IMR-90 (cell line): ENCODE measurements around the gene EMC1. TPM values are rescaled to one million over a fixed set of nuclear protein-coding genes. Genes with fewer than 3 reads are reported as not detected.

Experiments
- ATAC-seq: fragments of 200-7000 bp; cut with Tn5 transposase; 2 replicates; pipeline ENCODE4 v1.9.1; 2020; ENCODE audit warnings: low read depth, mild to moderate bottlenecking, moderate library complexity
- Bru-seq: library from RNA; stranded (reverse); fragments of 400-500 nt; gene quantifications from one replicate; lab custom pipeline; 2021; lab: Mats Ljungman, UMichigan
- BruChase-seq, 2 experiments: library from RNA; stranded (reverse); fragments of 400-500 nt; gene quantifications; one replicate each; lab custom pipeline; 2021; lab: Mats Ljungman, UMichigan
- BruUV-seq: library from RNA; stranded (reverse); fragments of 400-500 nt; replicated peaks from 2 replicates; lab custom pipeline; 2021; lab: Mats Ljungman, UMichigan
- CTCF ChIA-PET: fragments of 300-600 bp; formaldehyde crosslinking; extraction: SDS; loops from one replicate; lab custom pipeline; 2021; ENCODE audit warnings: antibody characterized with exemption; lab: Yijun Ruan, JAX
- POLR2A ChIA-PET: fragments of 300-600 bp; sonication (Branson Sonifier 250); formaldehyde crosslinking; loops from one replicate; lab custom pipeline; 2022; ENCODE audit warnings: antibody characterized with exemption; ENCODE audit not compliant: unreplicated experiment; lab: Charles Lee
- DNase-seq: peaks from one replicate; pipeline ENCODE4 v3.0.0; 2013
- H2AFZ ChIP-seq: replicated peaks from 2 replicates; pipeline ENCODE3; 2013; ENCODE audit warnings: low read length, mild to moderate bottlenecking; ENCODE audit not compliant: poor library complexity
- H2AK5ac ChIP-seq: 2 replicates; pipeline ENCODE4 v1.6.1; 2013; ENCODE audit warnings: low read depth, low read length, inconsistent platforms
- H2AK9ac ChIP-seq: replicated peaks from 2 replicates; pipeline ENCODE3; 2013; ENCODE audit warnings: mild to moderate bottlenecking, low read depth, low read length, moderate library complexity; ENCODE audit not compliant: poor library complexity
- H2BK120ac ChIP-seq: 2 replicates; pipeline ENCODE4 v1.6.1; 2013; ENCODE audit warnings: low read depth, low read length, inconsistent platforms
- H2BK15ac ChIP-seq: 3 replicates; pipeline ENCODE4 v1.6.1; 2013; ENCODE audit warnings: low read depth, low read length, inconsistent platforms
- H2BK20ac ChIP-seq: 2 replicates; pipeline ENCODE4 v1.6.1; 2013; ENCODE audit warnings: low read depth, mild to moderate bottlenecking, inconsistent platforms, low read length, moderate library complexity
- H2BK5ac ChIP-seq: 2 replicates; pipeline ENCODE4 v1.6.1; 2013; ENCODE audit warnings: mild to moderate bottlenecking, low read depth, low read length, inconsistent platforms; ENCODE audit not compliant: poor library complexity, severe bottlenecking
- H3K14ac ChIP-seq: replicated peaks from 2 replicates; pipeline ENCODE4 v1.6.1; 2013; ENCODE audit warnings: low read depth, low read length, inconsistent platforms
- H3K18ac ChIP-seq: 2 replicates; pipeline ENCODE4 v1.6.1; 2013; ENCODE audit warnings: low read depth, low read length, control low read depth
- H3K23ac ChIP-seq: 2 replicates; pipeline ENCODE4 v1.6.1; 2013; ENCODE audit warnings: low read depth, low read length, inconsistent platforms
- H3K27ac ChIP-seq: 2 replicates; pipeline ENCODE4 v1.5.1; 2013; ENCODE audit warnings: mild to moderate bottlenecking, control low read depth, low read length; ENCODE audit not compliant: insufficient read depth
- H3K27me3 ChIP-seq: 2 replicates; pipeline ENCODE4 v1.6.1; 2013; ENCODE audit warnings: low read length; ENCODE audit not compliant: control insufficient read depth, insufficient read depth
- H3K36me3 ChIP-seq: 2 replicates; pipeline ENCODE4 v1.6.1; 2013; ENCODE audit warnings: low read length, mixed read lengths; ENCODE audit not compliant: control insufficient read depth, insufficient read depth
- H3K4ac ChIP-seq: 2 replicates; pipeline ENCODE4 v1.6.1; 2013; ENCODE audit warnings: low read depth, low read length, inconsistent platforms
- H3K4me1 ChIP-seq: 2 replicates; pipeline ENCODE4 v1.6.1; 2013; ENCODE audit warnings: low read length, mixed read lengths; ENCODE audit not compliant: control insufficient read depth, insufficient read depth
- H3K4me2 ChIP-seq: 2 replicates; pipeline ENCODE4 v1.6.1; 2013; ENCODE audit warnings: low read depth, mild to moderate bottlenecking, control low read depth, low read length, moderate library complexity
- H3K4me3 ChIP-seq: 2 replicates; pipeline ENCODE4 v1.5.1; 2013; ENCODE audit warnings: low read depth, mild to moderate bottlenecking, control low read depth, low read length, moderate library complexity; ENCODE audit not compliant: insufficient read depth
- H3K56ac ChIP-seq: 2 replicates; pipeline ENCODE4 v1.6.1; 2013; ENCODE audit warnings: low read length, inconsistent platforms; ENCODE audit not compliant: insufficient read depth; ENCODE audit errors: extremely low read depth
- H3K79me1 ChIP-seq, 2 experiments: 2 replicates each; pipeline ENCODE4 v1.6.1; 2013; ENCODE audit warnings: low read length in 2 of 2, inconsistent platforms in 1 of 2, low read depth in 1 of 2
- H3K9ac ChIP-seq: 2 replicates; pipeline ENCODE4 v1.6.1; 2013; ENCODE audit warnings: low read depth, low read length, control low read depth
- H3K9me1 ChIP-seq: 2 replicates; pipeline ENCODE4 v1.6.1; 2013; ENCODE audit warnings: low read length, inconsistent platforms; ENCODE audit not compliant: insufficient read depth
- H3K9me3 ChIP-seq: 2 replicates; pipeline ENCODE4 v1.6.1; 2013; ENCODE audit warnings: low read length; ENCODE audit not compliant: control insufficient read depth, insufficient read depth
- H4K20me1 ChIP-seq: 2 replicates; pipeline ENCODE4 v1.6.1; 2013; ENCODE audit warnings: low read length, inconsistent platforms; ENCODE audit not compliant: insufficient read depth
- H4K5ac ChIP-seq: 2 replicates; pipeline ENCODE4 v1.6.1; 2013; ENCODE audit warnings: mild to moderate bottlenecking, low read depth, low read length, control low read depth
- H4K8ac ChIP-seq, 2 experiments: 2 replicates each; pipeline ENCODE4 v1.6.1; 2013; ENCODE audit warnings: low read depth in 2 of 2, low read length in 2 of 2, control low read depth in 1 of 2, inconsistent platforms in 1 of 2
- H4K91ac ChIP-seq: 2 replicates; pipeline ENCODE4 v1.6.1; 2013; ENCODE audit warnings: low read depth, low read length, inconsistent platforms; ENCODE audit not compliant: insufficient read depth
- BHLHE40 ChIP-seq: fragments of 150-350 bp; IDR thresholded peaks from 2 replicates; pipeline ENCODE4 v1.6.1; 2016; ENCODE audit warnings: mild to moderate bottlenecking, low read depth, low read length
- CHD1 ChIP-seq: IDR thresholded peaks from 2 replicates; pipeline ENCODE4 v1.6.1; 2012; ENCODE audit warnings: low read depth, low read length, improper control_type of control experiment
- CTCF ChIP-seq: conservative IDR thresholded peaks from 2 replicates; pipeline ENCODE4 v1.5.1; 2012; ENCODE audit warnings: mild to moderate bottlenecking, low read depth, low read length, improper control_type of control experiment
- ELK1 ChIP-seq: fragments of 150-350 bp; IDR thresholded peaks from 2 replicates; pipeline ENCODE4 v1.6.1; 2016; ENCODE audit warnings: low read depth, mild to moderate bottlenecking, low read length, moderate library complexity, borderline replicate concordance
- FOS ChIP-seq: fragments of 150-350 bp; IDR thresholded peaks from 2 replicates; pipeline ENCODE4 v1.6.1; 2016; ENCODE audit warnings: low read depth, low read length
- MAFK ChIP-seq: IDR thresholded peaks from 2 replicates; pipeline ENCODE4 v1.6.1; 2012; ENCODE audit warnings: low read depth, low read length, improper control_type of control experiment
- NFE2L2 ChIP-seq: fragments of 150-350 bp; IDR thresholded peaks from 2 replicates; pipeline ENCODE4 v1.6.1; 2016; ENCODE audit warnings: low read depth, mild to moderate bottlenecking, low read length
- POLR2A ChIP-seq: IDR thresholded peaks from 2 replicates; pipeline ENCODE4 v1.6.1; 2012; ENCODE audit warnings: mild to moderate bottlenecking, low read depth, low read length
- RAD21 ChIP-seq: IDR thresholded peaks from 2 replicates; pipeline ENCODE4 v1.6.1; 2012; ENCODE audit warnings: low read length, improper control_type of control experiment
- RFX5 ChIP-seq: IDR thresholded peaks from 2 replicates; pipeline ENCODE4 v1.8.0; 2012; ENCODE audit warnings: low read depth, mild to moderate bottlenecking, low read length, moderate library complexity
- SMC3 ChIP-seq: fragments of 150-350 bp; IDR thresholded peaks from 2 replicates; pipeline ENCODE4 v1.6.1; 2016; ENCODE audit warnings: low read depth, mild to moderate bottlenecking, antibody characterized with exemption, low read length, moderate library complexity
- WGBS, 2 experiments: methylation state at CpG; one replicate each; pipeline versions ENCODE4 v1.1.5 to v1.1.7; 2013; ENCODE audit warnings: missing lambda C conversion rate in 2 of 2; ENCODE audit not compliant: insufficient read length in 1 of 2; ENCODE audit errors: extremely low coverage in 2 of 2; 5-methylcytosine and 5-hydroxymethylcytosine counted together
- dilution Hi-C: fragments of 300-500 bp; cut with HindIII; formaldehyde crosslinking; loops from one replicate; pipeline ENCODE4 v1.14.3; 2018; ENCODE audit warnings: low sequenced_read_pairs; ENCODE audit not compliant: unreplicated experiment
- in situ Hi-C: fragments of 300-500 bp; cut with MboI; formaldehyde crosslinking; loops from 3 replicates; pipeline ENCODE4 v1.14.3; 2019; ENCODE audit warnings: low sequenced_read_pairs, inconsistent platforms, mixed read lengths
- intact Hi-C: fragments of 100-400 bp; cut with micrococcal nuclease; formaldehyde crosslinking; loops from 2 replicates; pipeline ENCODE4 v1.10.0; 2022
- long read RNA-seq: library from polyadenylated mRNA; unstranded; transcript quantifications from one replicate; pipeline ENCODE4 v2.0.0, GENCODE V29; 2021; ENCODE audit not compliant: unreplicated experiment
- polyA plus RNA-seq, 3 experiments: library from polyadenylated mRNA; depleted of rRNA; stranded (reverse); fragments of >200 nt; gene quantifications; 2 replicates each; pipeline ENCODE4 v1.2.3, GENCODE V29; 2012; ENCODE audit warnings: low replicate concordance in 1 of 3
- total RNA-seq: library from RNA; depleted of rRNA; stranded (reverse); fragments of >200 nt; gene quantifications from 2 replicates; pipeline ENCODE4 v1.2.3, GENCODE V29; 2012; rRNA removed

The EMC1 gene
- total RNA-seq (55.3 and 65.4 TPM in 2 replicates), polyA plus RNA-seq (2012; rRNA removed) (114 and 128 TPM in 2 replicates), Bru-seq, nascent RNA (percentile 70 among the genes with signal in this experiment), BruChase-seq, experiment 1, labeled RNA remaining after a 6-hour chase (percentile 85 among the genes with signal in this experiment), BruChase-seq, experiment 2, labeled RNA remaining after a 2-hour chase (percentile 77 among the genes with signal in this experiment)
- 51.9 and 111 TPM in 2 replicates for polyA plus RNA-seq (2012; cell fraction: cytosol; rRNA removed)
- polyA plus RNA-seq (2012; cell fraction: nucleus; rRNA removed; ENCODE audit: low replicate concordance): 73.9 and 136 TPM in 2 replicates
- long read RNA-seq, full-length matches to known transcripts: 107 of 162 reads
- long read RNA-seq, partial matches to known transcripts: 22 of 162 reads
- long read RNA-seq, other reads (novel, unspliced or antisense): 33 of 162 reads

- Histone ChIP-seq H2BK15ac (peak within 1 kb of the TSS; percentile 94; the same call in 2 of the 3 replicates), H3K4me2 (peak within 1 kb of the TSS; percentile 98), H3K27me3 (no peaks in the 10 kb centered on the region), H3K9ac (peak within 1 kb of the TSS; percentile 99), H3K23ac (peak within 1 kb of the TSS; percentile 94), H3K4me3 (peak within 1 kb of the TSS; percentile 87), H2BK20ac (peak within 1 kb of the TSS; percentile 83; the same call in 1 of the 2 replicates), H4K5ac (peak within 1 kb of the TSS; percentile 99), H3K4me1 (0 out of 2 replicates have a peak, but pooled peaks cover 2% of the 10 kb centered on the region), H3K27ac (peak within 1 kb of the TSS; percentile 96), H2BK5ac (peak within 1 kb of the TSS; percentile 100), H4K8ac (peak within 1 kb of the TSS; percentile 96 to 100), H3K18ac (peak within 1 kb of the TSS; percentile 88), H3K79me1 (peaks cover 34 to 64% of the 10 kb centered on the region in 2 experiments), H3K36me3 (peaks cover 10% of the 10 kb centered on the region), H2AK9ac (peak within 1 kb of the TSS; percentile 94), H2AFZ (peak within 1 kb of the TSS; percentile 100), H3K56ac (peak within 1 kb of the TSS; percentile 92), H3K14ac (peak within 1 kb of the TSS; percentile 99), H3K9me1 (peaks cover 6% of the 10 kb centered on the region), H4K91ac (peak within 1 kb of the TSS; percentile 100), H3K4ac (peak within 1 kb of the TSS; percentile 98), H2AK5ac (peak within 1 kb of the TSS; percentile 96), H2BK120ac (peak within 1 kb of the TSS; percentile 98), H4K20me1 (peaks cover 19% of the 10 kb centered on the region), H3K9me3 (no peaks in the 10 kb centered on the region)
- CTCF ChIA-PET: interaction anchor here (0.5 to 1.1 kb wide), 2 partner anchors 11 to 53 kb away, joined by 4 to 5 read pairs; no protein-coding TSS in a partner anchor
- dilution Hi-C loops: no loop called here
- WGBS, 2 experiments: 1% methylated on average over 42 of the region's 81 CpGs; no CpG with 5 or more reads in 1 of the 2 experiments
- intact Hi-C loops: loop anchor here (5.0 kb wide), 2 partner anchors 61 to 401 kb away; partner anchors contain the start of genes AKR7A2 and SLC66A1
- POLR2A ChIA-PET: no interaction called here
- DNase-seq (peak; percentile 73), ATAC-seq (peak; percentile 97)
- no TSS peak for BruUV-seq
- in situ Hi-C loops: loop anchor here (5.0 kb wide), 1 partner anchor 401 kb away; no protein-coding TSS in a partner anchor
- no peak for TF ChIP-seq SMC3
- no peak for TF ChIP-seq RAD21
- no peak for TF ChIP-seq CHD1
- TF ChIP-seq ELK1: no peak
- TF ChIP-seq NFE2L2: no peak; the same call in 1 of the 2 replicates
- no peak for TF ChIP-seq FOS
- TF ChIP-seq RFX5: no peak
- TF ChIP-seq CTCF: no peak
- peak; percentile 15; the same call in 1 of the 2 replicates for TF ChIP-seq BHLHE40
- no peak for TF ChIP-seq MAFK
- peak; percentile 92 for TF ChIP-seq POLR2A
These were observed at the start of gene EMC1, which contains the start of gene MRTO4 for GRCh38 chr1:19251305-19252196. Gene EMC1 (minus strand): TSS chr1:19251524. CDS start chr1:19251509, 15 bp downstream. Gene MRTO4 (plus strand): TSS chr1:19251805. CDS start chr1:19251836, 31 bp downstream.
